ENCODE results near the gene AHCTF1.
"Not testable (repeated sequence)": the region's sequence is repeated elsewhere in the genome, so short reads cannot be mapped to it uniquely, and the experiment has no call there.

The AHCTF1 gene

GRCh38 chr1:246916026-246916923 lies 15.5 kb downstream of the AHCTF1 start:
- DNase-seq: not testable (repeated sequence)

GRCh38 chr1:246907472-246907871 lies 24.3 kb downstream of the AHCTF1 start:
- no peak for DNase-seq

- no peak for DNase-seq
Observed at GRCh38 chr1:246906833-246907232, 24.9 kb downstream of the AHCTF1 start.

- DNase-seq: no peak
Observed at GRCh38 chr1:246901874-246902273, 29.9 kb downstream of the AHCTF1 start.

GRCh38 chr1:246897302-246897701 lies 34.4 kb downstream of the AHCTF1 start:
- DNase-seq: no peak

- DNase-seq: no peak
Observed at GRCh38 chr1:246893191-246893939, 38.4 kb downstream of the AHCTF1 start.

GRCh38 chr1:246891105-246891504 lies 40.6 kb downstream of the AHCTF1 start:
- no peak for DNase-seq

- no peak for DNase-seq
Observed at GRCh38 chr1:246888522-246888921, 43.2 kb downstream of the AHCTF1 start.

GRCh38 chr1:246885389-246885788 lies 46.4 kb downstream of the AHCTF1 start:
- not testable (repeated sequence) for DNase-seq

GRCh38 chr1:246878551-246878950 lies 53.2 kb downstream of the AHCTF1 start:
- DNase-seq: no peak

GRCh38 chr1:246876431-246876830 lies 55.3 kb downstream of the AHCTF1 start:
- no peak for DNase-seq

GRCh38 chr1:246875041-246876026 lies 56.4 kb downstream of the AHCTF1 start:
- no peak for DNase-seq

GRCh38 chr1:246865921-246866320 lies 65.8 kb downstream of the AHCTF1 start:
- no peak for DNase-seq

- not testable (repeated sequence) for DNase-seq
Observed at GRCh38 chr1:246863791-246864190, 68.0 kb downstream of the AHCTF1 start.

- DNase-seq: no peak
Observed at GRCh38 chr1:246860401-246860800, 71.3 kb downstream of the AHCTF1 start.

- DNase-seq: no peak
Observed at GRCh38 chr1:246856371-246856770, 75.4 kb downstream of the AHCTF1 start.

GRCh38 chr1:246850640-246851039 lies 81.1 kb downstream of the AHCTF1 start:
- not testable (repeated sequence) for DNase-seq

- DNase-seq: no peak
Observed at GRCh38 chr1:246843876-246844275, 87.9 kb downstream of the AHCTF1 start.

- not testable (repeated sequence) for DNase-seq
Observed at GRCh38 chr1:246840761-246841160, 91.0 kb downstream of the AHCTF1 start.

- DNase-seq: no peak
Observed at GRCh38 chr1:246838118-246838456, 93.7 kb downstream of the AHCTF1 start.

- no peak for DNase-seq
Observed at GRCh38 chr1:246837418-246838117, 94.2 kb downstream of the AHCTF1 start.

Data from NCI-H2029 treated with DMSO at 0.1 percent for 48 hours (cell line).